Suprapubic skin (tissue), 4 donors: Measurements from ENCODE around the gene MFSD12. TPM values are rescaled to one million over a fixed set of nuclear protein-coding genes. Genes with fewer than 3 reads are reported as not detected.
A peak's percentile ranks its signal among the peaks of the same experiment; 100 is the strongest.
"Not testable (repeated sequence)": the region's sequence is repeated elsewhere in the genome, so short reads cannot be mapped to it uniquely, and the experiment has no call there.

Experiments
- DNase-seq, 2 donors: peaks; one replicate each; pipeline ENCODE4 v3.0.0-alpha.2; 2019; ENCODE audit warnings: low spot score in 2 of 2
- H3K27ac ChIP-seq: fragments of 200-600 bp; sonication (generic); one replicate; pipeline ENCODE4 v1.5.1; 2019
- H3K27me3 ChIP-seq: fragments of 200-600 bp; sonication (generic); one replicate; pipeline ENCODE4 v1.5.1; 2019
- H3K36me3 ChIP-seq: fragments of 200-600 bp; sonication (generic); one replicate; pipeline ENCODE4 v1.5.1; 2019
- H3K4me1 ChIP-seq: fragments of 200-600 bp; sonication (generic); one replicate; pipeline ENCODE4 v1.5.1; 2019
- H3K4me3 ChIP-seq: fragments of 200-600 bp; sonication (generic); one replicate; pipeline ENCODE4 v1.5.1; 2019; ENCODE audit warnings: mild to moderate bottlenecking
- H3K9me3 ChIP-seq: fragments of 200-600 bp; sonication (generic); one replicate; pipeline ENCODE4 v1.5.1; 2019
- EP300 ChIP-seq: sonication (generic); formaldehyde crosslinking; IDR thresholded peaks from one replicate; pipeline ENCODE4 v1.6.1; 2017; ENCODE audit warnings: antibody characterized with exemption
- POLR2A ChIP-seq, 2 donors: fragments of 450-650 bp; IDR thresholded peaks; one replicate each; pipeline ENCODE4 v1.6.1; 2017; ENCODE audit warnings: antibody characterized with exemption in 2 of 2, mild to moderate bottlenecking in 2 of 2, moderate library complexity in 2 of 2
- POLR2AphosphoS5 ChIP-seq, 3 donors: sonication (generic); formaldehyde crosslinking; IDR thresholded peaks; one replicate each; pipeline ENCODE4 v1.6.1; 2017; ENCODE audit warnings: antibody characterized with exemption in 3 of 3
- WGBS: methylation state at CpG from one replicate; pipeline ENCODE4 v1.1.5; 2018; 5-methylcytosine and 5-hydroxymethylcytosine counted together
- total RNA-seq, 4 donors: library from RNA; depleted of rRNA; stranded (reverse); fragments of >200 nt; gene quantifications; one replicate each; pipeline ENCODE4 v1.1.0, GENCODE V29; 2016
- TF ChIP-seq, protein P1 (sequence below), 2 donors: fragments of 200-600 bp in 1 of 2; fragments of 450-650 bp in 1 of 2; sonication (generic) in 1 of 2; IDR thresholded peaks; one replicate each; pipeline ENCODE4 v1.5.1; 2016 to 2019; ENCODE audit warnings: antibody characterized with exemption in 2 of 2, mild to moderate bottlenecking in 1 of 2, moderate library complexity in 1 of 2

The MFSD12 gene
- total RNA-seq, 4 donors from 2014 or later: 60.4 to 206 (median 119) TPM

DNA sequence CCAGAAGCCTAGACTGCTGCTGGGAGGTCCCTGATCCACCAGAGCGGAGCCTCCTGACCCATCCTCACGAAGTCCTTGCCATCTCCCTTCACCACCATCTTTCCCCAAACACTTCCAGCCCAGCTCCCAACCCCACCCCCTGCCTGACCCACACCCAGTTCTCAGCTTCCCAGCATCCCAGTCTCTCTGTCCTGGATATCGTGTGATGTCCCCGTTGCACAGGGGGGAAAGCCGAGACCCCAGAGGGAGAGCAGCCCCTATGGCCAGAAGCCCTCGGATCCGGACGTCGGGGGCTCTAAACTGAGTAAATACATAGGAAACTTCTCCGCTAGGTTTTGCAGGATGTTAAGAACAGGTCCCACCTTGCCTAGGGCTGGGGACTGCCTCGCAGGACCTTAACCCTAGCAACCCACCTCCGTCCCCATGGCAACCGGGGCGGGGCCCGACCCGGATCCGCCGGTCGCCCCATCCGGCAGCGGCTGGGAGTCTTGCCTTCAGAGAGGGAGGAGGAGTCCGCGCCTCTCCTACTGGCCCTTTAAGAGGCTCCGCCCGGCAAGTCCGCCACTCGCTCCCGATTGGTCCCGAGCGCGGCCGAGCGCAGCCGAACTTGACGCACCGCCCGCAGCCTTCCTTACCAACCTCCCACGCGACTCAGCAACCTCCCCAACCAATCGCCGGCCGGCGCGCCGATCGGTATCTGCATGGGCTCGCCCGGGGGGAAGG, 14.9 kb upstream of the MFSD12 start:
- DNase-seq: peak; percentile 100
- peak in 1 of 3 donors; percentile 43 for TF ChIP-seq POLR2AphosphoS5 (IDR thresholded peaks at IDR 0.05)
- TF ChIP-seq, protein P1, sequence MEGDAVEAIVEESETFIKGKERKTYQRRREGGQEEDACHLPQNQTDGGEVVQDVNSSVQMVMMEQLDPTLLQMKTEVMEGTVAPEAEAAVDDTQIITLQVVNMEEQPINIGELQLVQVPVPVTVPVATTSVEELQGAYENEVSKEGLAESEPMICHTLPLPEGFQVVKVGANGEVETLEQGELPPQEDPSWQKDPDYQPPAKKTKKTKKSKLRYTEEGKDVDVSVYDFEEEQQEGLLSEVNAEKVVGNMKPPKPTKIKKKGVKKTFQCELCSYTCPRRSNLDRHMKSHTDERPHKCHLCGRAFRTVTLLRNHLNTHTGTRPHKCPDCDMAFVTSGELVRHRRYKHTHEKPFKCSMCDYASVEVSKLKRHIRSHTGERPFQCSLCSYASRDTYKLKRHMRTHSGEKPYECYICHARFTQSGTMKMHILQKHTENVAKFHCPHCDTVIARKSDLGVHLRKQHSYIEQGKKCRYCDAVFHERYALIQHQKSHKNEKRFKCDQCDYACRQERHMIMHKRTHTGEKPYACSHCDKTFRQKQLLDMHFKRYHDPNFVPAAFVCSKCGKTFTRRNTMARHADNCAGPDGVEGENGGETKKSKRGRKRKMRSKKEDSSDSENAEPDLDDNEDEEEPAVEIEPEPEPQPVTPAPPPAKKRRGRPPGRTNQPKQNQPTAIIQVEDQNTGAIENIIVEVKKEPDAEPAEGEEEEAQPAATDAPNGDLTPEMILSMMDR (IDR thresholded peaks at IDR 0.05): no peak
- H3K4me1 ChIP-seq: peaks cover 43% of the 10 kb centered on the region
- H3K4me3 ChIP-seq: peak overlapping the region; percentile 90
- peak overlapping the region; percentile 26 for H3K27ac ChIP-seq
- no peaks in the 10 kb centered on the region for H3K27me3 ChIP-seq
- peaks cover 4% of the 10 kb centered on the region for H3K36me3 ChIP-seq
- 2% methylated on average over 23 of the region's 48 CpGs for WGBS
- H3K9me3 ChIP-seq: no peaks in the 10 kb centered on the region

DNA sequence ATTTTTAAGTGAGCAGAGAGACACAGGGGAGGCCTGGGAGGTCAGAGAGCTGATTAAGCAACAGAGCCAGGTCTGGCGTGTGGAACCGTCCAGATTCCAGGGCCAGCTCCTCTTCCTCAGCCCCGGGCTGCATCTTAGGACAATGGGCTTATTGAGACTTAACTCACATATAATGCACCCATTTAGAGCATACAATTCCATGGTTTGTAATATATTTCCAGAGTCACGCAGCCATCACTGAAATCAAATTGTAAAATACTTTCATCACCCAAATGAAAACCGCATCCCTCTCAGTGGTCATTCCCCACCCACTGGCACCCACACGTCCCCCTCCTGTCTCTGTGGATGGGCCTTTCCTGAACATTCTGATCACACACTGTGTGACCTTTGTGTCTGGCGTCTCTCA, 13.2 kb upstream of the MFSD12 start:
- Histone ChIP-seq H3K36me3 (peaks cover 4% of the 10 kb centered on the region), H3K4me3 (no peak overlapping the region), H3K27me3 (no peaks in the 10 kb centered on the region), H3K27ac (peak overlapping the region; percentile 18), H3K9me3 (no peaks in the 10 kb centered on the region), H3K4me1 (peaks cover 27% of the 10 kb centered on the region)
- DNase-seq: no peak
- TF ChIP-seq, protein P1 (IDR thresholded peaks at IDR 0.05): no peak
- TF ChIP-seq POLR2A (IDR thresholded peaks at IDR 0.05) (no peak), POLR2AphosphoS5 (IDR thresholded peaks at IDR 0.05) (no peak), EP300 (no peak)
- 58% methylated on average over 7 of the region's 7 CpGs for WGBS

DNA sequence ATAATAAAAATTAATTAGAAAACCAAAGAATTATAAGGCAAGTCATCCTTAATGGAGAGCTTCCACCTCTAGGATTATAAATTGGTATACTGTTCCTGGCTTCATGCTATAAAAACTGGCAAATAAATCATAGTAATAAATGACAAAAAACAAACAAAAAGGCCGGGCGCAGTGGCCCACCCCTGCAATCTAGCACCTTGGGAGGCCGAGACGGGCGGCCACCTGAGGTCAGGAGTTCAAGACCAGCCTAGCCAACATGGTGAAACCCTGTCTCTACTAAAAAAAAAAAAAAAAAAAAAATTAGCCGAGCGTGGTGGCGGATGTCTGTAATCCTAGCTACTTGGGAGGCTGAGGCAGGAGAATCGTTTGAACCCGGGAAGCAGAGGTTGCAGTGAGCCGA, 12.7 kb upstream of the MFSD12 start:
- not testable (repeated sequence) for H3K27me3 ChIP-seq, H3K36me3 ChIP-seq, H3K27ac ChIP-seq, DNase-seq, H3K9me3 ChIP-seq, H3K4me3 ChIP-seq
- peaks cover 22% of the 10 kb centered on the region for H3K4me1 ChIP-seq
- WGBS: 83% methylated on average over 11 of the region's 11 CpGs

DNA sequence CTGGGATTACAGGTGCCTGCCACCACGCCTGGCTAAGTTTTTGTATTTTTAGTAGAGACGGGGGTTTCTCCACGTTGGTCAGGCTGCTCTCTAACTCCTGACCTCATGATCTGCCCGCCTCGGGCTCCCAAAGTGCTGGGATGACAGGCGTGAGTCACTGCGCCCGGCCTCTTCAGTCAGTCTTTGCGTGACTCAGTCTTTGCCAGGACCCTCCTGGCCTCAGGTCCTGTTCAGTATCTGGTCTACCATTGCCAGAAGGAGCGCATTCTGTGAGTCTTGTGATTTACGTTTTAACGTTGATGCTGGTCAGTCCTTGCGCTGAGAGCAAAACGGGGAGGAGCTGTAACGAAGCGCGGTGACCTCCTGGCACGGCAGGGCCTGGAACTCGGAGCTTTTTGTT, 7.8 kb upstream of the MFSD12 start:
- DNase-seq: no peak
- no peaks in the 10 kb centered on the region for H3K36me3 ChIP-seq
- WGBS: 91% methylated on average over 19 of the region's 19 CpGs
- H3K27me3 ChIP-seq: no peaks in the 10 kb centered on the region
- no peak overlapping the region for H3K4me3 ChIP-seq
- no peak overlapping the region for H3K27ac ChIP-seq
- TF ChIP-seq POLR2A (IDR thresholded peaks at IDR 0.05): no peak
- TF ChIP-seq POLR2AphosphoS5 (IDR thresholded peaks at IDR 0.05): no peak
- TF ChIP-seq, protein P1 (IDR thresholded peaks at IDR 0.05): no peak
- H3K4me1 ChIP-seq: no peaks in the 10 kb centered on the region
- no peaks in the 10 kb centered on the region for H3K9me3 ChIP-seq

DNA sequence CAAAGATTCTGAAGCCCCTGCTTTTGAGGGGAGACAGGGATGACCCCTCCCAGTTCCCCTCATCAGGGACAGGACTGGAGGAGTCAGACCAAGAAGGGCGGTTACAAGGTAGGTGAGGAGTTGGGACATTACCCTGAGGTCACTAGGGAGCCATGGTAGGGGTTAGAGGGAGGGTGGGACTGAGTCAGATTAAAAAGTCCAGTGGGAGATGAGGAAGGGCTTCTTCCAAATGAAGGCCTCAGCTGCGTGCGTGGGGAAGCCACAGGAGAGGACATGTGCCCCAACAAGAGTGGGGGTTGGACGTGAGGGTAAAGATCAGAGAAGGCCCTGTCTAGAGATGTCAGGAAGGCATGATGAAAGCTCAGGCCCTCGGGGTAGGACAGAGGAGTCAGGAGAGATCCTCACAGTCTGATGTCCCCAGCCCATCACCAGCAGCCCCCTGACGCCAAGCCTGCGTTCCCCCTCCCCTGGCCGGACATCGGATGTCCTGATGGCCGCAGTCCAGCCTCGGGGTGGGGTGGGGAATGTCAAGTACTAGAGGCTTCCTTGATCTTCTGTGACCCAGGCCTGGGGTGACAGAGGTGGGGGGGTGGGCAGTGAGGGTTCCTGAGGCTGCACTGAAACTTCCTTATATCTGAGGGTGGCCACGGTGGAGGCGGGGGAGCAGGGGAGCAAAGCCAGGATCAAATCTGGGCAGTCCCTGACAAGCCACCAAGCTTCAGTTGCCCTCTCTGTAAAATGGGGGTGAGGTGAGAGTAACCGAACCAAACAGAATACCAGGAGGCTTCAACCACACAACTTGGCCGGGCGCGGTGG, 6.5 kb upstream of the MFSD12 start:
- no peak overlapping the region for H3K4me3 ChIP-seq
- TF ChIP-seq POLR2AphosphoS5 (IDR thresholded peaks at IDR 0.05) (no peak), EP300 (no peak), POLR2A (IDR thresholded peaks at IDR 0.05) (no peak)
- TF ChIP-seq, protein P1 (IDR thresholded peaks at IDR 0.05): no peak
- no peaks in the 10 kb centered on the region for H3K36me3 ChIP-seq
- no peaks in the 10 kb centered on the region for H3K9me3 ChIP-seq
- H3K27me3 ChIP-seq: no peaks in the 10 kb centered on the region
- no peaks in the 10 kb centered on the region for H3K4me1 ChIP-seq
- WGBS: 76% methylated on average over 17 of the region's 17 CpGs
- H3K27ac ChIP-seq: no peak overlapping the region
- DNase-seq: no peak
